Heart left ventricle (tissue), 13 donors: ENCODE measurements around the gene TTC38.

Source experiments
- POLR2A ChIP-seq, 2 donors: fragments of 450-650 bp; IDR thresholded peaks; one replicate each; pipeline ENCODE4 v1.6.1; 2017; ENCODE audit warnings: antibody characterized with exemption in 2 of 2, mild to moderate bottlenecking in 2 of 2, moderate library complexity in 2 of 2
- TF ChIP-seq, protein P1 (sequence below), 12 donors: fragments of 200-600 bp; sonication (generic) in 4 of 12; IDR thresholded peaks; one replicate each; pipeline versions ENCODE4 v1.5.0 to v1.8.0; 2018 to 2022; ENCODE audit warnings: antibody characterized with exemption in 12 of 12, mild to moderate bottlenecking in 5 of 12
- donor health status: ischemic (EF 13 %, LVEDD 7.1; RV severe dilation, severe dysfunction).
- donor health status: DM: no; HTN: yes; CAD: no.
- donor health status: DM: no; HTN: no; CAD: no.
- donor health status: ischemic (EF 25% LVEDD 6.9; RV normal size, moderate dysfunction).
- donor health status: ischemic (EF 25% LVEDD 5.7; RV mildly dilated, moderate dysfunction).
- donor health status: ischemic (EF 35%, LVEDD 5.7; RV mildly dilated, moderate dysfunction).
- donor health status: nonischemic (EF 11% LVEDD 7.7; RV severe dilation, severe dysfunction).
- donor health status: DM: yes; HTN: yes; CAD: no.
- donor health status: PGD.
- donor health status: ischemic (EF 29% LVEDD 5.4; RV normal size, mild dysfunction).
- donor health status: nonischemic (EF 23%, LVEDD 6.1; RV moderate dilation, normal function).

DNA sequence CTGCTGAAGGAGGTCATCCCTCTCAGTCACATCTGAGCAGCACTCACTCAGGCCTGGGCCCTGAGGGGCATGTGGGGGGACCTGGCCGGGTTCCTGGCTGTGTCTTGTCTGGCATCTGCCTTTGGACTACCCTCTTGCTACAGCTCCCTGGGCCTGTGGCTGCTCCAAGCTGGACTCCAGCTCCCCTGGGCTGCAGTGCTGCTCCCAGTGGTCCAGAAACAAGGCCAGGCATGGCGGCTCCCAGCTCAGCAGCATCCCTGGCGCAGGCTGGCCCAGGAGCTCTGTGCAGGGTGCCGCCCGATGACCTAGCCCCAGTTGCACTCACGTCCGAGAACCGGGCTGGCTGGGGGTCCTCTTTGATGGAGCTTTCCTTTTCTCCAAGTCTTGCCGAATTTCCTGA is 23.0 kb upstream of the TTC38 start:
- TF ChIP-seq, protein P1, sequence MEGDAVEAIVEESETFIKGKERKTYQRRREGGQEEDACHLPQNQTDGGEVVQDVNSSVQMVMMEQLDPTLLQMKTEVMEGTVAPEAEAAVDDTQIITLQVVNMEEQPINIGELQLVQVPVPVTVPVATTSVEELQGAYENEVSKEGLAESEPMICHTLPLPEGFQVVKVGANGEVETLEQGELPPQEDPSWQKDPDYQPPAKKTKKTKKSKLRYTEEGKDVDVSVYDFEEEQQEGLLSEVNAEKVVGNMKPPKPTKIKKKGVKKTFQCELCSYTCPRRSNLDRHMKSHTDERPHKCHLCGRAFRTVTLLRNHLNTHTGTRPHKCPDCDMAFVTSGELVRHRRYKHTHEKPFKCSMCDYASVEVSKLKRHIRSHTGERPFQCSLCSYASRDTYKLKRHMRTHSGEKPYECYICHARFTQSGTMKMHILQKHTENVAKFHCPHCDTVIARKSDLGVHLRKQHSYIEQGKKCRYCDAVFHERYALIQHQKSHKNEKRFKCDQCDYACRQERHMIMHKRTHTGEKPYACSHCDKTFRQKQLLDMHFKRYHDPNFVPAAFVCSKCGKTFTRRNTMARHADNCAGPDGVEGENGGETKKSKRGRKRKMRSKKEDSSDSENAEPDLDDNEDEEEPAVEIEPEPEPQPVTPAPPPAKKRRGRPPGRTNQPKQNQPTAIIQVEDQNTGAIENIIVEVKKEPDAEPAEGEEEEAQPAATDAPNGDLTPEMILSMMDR (IDR thresholded peaks at IDR 0.05), result no peak
- TF ChIP-seq POLR2A (IDR thresholded peaks at IDR 0.05), result no peak
